NCI-H2171 treated with DMSO at 0.1 percent for 48 hours (cell line): ENCODE data around the gene ETHE1.
A peak's percentile ranks its signal among the peaks of the same experiment; 100 is the strongest.

Source experiments
- DNase-seq: peaks from one replicate; lab custom pipeline; 2025; lab: John Stamatoyannopoulos, UW

The ETHE1 gene

DNA sequence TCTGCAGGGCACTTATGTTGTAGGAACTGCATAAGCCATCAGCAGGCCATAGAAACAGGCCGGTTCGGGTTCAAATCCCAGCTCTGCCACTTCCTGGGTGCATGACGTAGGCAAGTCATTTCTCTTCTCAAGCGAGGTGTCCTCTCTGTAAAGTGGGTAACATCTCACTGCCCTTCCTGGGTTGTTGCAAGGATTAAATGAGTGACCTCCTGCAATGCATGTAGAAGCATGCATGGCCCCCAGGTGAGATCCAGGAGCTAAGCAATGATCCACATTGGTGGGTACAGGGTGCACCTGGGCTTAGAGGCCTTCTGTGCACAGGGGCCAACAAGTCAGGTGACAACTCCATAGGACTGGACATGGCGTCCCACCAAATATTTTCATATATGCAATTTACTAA, 36.2 kb downstream of the ETHE1 start:
- DNase-seq: no peak

- no peak for DNase-seq
These were observed 36.9 kb downstream of the ETHE1 start for GRCh38 chr19:43489979-43490599.

- DNase-seq: no peak
These were observed 37.7 kb downstream of the ETHE1 start for GRCh38 chr19:43489310-43489709.

- no peak for DNase-seq
These were observed 38.8 kb downstream of the ETHE1 start for GRCh38 chr19:43488179-43488578.

DNA sequence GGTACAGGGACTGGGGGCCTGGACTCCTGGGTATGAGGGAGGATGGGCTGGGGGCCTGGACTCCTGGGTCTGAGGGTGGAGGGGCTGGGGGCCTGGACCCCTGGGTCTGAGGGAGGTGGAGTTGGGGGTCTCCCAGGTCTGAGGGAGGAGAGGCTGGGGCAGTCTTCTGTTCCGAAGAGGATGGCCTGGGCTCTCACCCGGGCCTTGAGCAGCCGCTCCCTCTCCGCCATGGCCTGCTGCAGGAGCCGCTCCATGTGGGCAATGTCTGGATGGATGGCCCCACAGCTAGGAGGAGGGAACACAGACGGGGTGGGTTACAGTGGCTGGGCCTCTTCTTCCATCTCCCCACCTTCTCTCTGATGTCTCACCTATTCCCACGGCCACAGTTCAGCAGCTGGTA, 40.6 kb downstream of the ETHE1 start:
- DNase-seq: no peak

DNA sequence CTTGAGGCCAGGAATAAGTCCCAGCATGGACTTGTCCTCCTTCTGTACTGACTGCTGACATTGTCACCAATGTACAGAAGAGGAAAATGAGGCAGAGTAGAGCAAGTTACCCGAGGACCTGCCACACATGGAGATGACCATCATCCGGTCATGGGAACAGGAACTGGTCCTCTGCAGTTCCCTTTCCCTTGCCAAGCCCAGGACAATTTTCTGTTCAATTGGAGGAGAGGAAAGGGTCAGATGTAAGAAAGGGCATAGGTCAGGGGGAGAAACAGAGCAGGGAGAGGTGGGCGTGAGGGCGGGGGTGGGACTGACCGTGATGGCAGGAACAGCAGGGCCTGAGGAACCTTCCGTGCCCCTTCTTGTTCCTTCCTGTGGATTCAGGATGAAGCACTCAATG, 41.0 kb downstream of the ETHE1 start:
- DNase-seq: no peak

GRCh38 chr19:43483281-43483680, 43.7 kb downstream of the ETHE1 start:
- no peak for DNase-seq

GRCh38 chr19:43482193-43482592, 44.8 kb downstream of the ETHE1 start:
- DNase-seq: no peak

- no peak for DNase-seq
These were observed 45.3 kb downstream of the ETHE1 start for GRCh38 chr19:43481701-43482100.

DNA sequence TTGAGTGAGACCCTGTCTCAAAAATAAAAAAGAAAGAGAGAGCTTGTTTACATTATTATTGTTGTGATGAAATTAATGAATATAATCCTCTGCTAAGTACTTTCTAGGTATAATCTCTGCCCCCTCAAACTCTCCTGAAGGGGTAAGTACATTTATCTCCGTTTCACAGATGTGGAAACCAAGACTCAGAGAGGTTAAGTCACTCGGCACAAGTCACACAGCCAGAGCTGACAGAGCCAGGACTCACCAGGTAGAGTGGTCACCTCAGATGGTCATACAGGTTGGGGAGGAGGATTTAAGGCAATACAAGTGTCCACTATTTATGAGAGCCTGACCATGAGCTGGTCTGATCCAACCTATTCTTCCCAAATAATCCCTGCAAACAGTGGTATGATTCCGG, 46.4 kb downstream of the ETHE1 start:
- DNase-seq: no peak

DNA sequence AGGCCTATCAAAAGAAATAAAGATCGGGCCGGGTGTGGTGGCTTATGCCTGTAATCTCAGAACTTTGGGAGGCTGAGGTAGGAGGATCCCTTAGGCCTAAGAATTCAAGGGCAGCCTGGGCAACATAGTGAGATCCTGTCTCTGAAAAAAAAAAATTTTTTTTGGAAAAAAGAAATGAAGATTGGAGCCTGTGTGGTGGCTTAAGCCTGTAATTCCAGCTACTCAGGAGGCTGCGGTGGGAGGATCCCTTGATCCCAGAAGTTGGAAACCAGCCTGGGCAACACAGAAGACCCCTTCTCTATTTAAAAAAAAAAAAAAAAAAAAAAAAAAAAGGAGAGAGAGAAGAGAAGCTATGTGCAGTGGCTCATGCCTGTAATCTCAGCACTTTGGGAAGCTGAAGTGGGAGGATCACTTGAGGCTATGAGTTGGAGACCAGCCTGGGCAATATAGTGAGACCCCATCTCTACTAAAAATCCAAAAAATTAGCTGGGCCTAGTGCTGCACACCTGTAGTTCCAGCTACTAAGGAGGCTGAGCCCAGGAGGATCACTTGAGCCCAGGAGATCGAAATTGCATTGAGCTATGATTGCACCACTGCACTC, 46.9 kb downstream of the ETHE1 start:
- no peak for DNase-seq

- no peak for DNase-seq
These were observed 47.8 kb downstream of the ETHE1 start for GRCh38 chr19:43479226-43479625.

GRCh38 chr19:43478323-43478722, 48.7 kb downstream of the ETHE1 start:
- DNase-seq: no peak

GRCh38 chr19:43476606-43477005, 50.4 kb downstream of the ETHE1 start:
- no peak for DNase-seq

DNA sequence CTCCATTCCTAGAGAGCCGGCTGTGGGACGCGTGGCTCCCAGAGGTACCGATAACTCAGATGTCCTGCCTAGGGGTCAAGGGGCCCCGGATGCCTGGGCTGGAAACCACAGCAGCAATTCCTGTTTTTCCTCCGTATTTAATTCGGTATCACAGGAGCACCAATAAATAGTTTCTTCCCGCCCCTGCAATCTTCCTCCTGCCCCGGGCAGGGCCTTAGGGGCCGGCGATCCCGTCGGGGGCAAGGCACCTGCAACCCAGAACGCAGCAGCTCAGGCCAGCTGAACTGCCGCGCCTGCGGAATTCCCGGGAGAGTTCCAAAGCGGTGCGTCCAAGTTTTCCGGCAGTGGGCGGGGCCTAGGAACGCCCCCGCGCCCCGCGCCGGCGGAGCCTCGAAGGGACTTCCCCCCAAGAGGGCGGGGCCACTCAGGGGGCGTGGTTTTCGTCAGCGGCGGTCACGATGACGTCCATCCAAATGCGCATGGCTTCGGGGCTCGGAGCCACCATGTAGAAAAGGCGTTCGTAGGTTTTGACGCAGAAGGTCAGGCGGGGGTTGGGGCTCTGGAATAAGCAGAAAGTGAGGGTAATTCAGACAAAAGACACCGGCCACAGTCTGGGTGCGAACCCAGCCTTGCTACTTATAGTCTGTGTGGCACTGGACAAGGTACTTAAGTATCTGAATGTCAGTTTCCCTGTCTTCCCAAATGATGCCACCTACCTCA, 51.9 kb downstream of the ETHE1 start:
- peak; percentile 86 for DNase-seq

GRCh38 chr19:43474487-43474886, 52.5 kb downstream of the ETHE1 start:
- no peak for DNase-seq

DNA sequence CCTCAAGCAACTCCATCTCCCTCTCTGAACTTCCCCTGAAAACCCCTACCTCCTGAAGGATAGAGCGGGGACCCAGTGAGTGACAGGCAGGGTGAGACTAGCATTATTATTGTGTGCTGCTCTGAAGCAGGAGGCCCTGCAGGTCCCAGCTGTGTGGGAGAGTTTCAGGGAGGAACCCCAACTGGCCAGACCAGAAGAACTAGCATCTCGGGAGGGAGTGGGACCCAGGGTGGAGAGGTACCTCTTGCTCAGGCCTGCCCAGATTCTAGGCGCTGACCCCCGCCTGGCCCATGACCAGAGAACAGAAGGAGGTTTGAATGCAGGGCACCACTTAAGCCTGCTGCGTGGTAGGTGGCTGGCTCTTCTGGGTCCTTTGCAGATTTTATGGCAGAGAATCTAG, 55.9 kb downstream of the ETHE1 start:
- DNase-seq: no peak

GRCh38 chr19:43470288-43470687, 56.7 kb downstream of the ETHE1 start:
- no peak for DNase-seq

DNA sequence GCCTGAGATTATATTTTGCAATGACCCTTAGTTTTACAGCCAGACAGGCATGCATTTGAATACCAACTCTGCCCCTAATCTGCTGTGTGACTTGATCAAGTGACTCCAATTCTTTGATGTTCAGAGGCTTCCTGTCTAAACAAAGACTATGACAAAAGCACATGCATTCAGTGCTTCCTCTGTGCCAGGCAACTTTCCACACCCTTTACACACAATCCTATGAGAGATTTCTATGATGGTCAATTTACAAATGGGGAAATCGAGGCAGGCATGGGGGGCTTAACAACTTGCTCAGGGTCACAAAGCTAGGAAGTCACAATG, 57.9 kb downstream of the ETHE1 start:
- no peak for DNase-seq

- no peak for DNase-seq
These were observed 58.4 kb downstream of the ETHE1 start for GRCh38 chr19:43468354-43469159.

GRCh38 chr19:43467730-43468129, 59.3 kb downstream of the ETHE1 start:
- no peak for DNase-seq

GRCh38 chr19:43467276-43467675, 59.7 kb downstream of the ETHE1 start:
- DNase-seq: no peak

DNA sequence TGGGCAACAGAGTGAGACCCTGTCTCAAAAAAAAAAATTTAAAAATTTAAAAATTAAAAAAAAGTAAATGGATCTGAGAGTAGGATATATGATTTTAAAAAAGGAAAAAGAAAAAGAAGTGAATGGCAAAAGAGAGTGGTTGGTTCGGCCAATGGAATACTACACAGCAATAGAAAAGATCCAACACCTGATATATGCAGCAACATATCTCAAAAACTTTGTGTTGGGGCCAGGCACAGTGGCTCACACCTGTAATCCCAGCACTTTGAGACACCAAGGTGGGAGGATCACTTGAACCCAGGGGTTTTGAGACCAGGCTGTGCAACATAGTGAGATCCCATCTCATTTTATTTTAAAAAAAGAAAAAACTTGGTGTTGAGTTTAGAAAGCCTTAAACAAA, 60.2 kb downstream of the ETHE1 start:
- no peak for DNase-seq
